Activated CD8-positive, alpha-beta memory T cell treated with anti-CD3 and anti-CD28 coated beads, Interleukin-2, amount 50 U/mL, for 1 hour (primary cell): ENCODE measurements around the gene GPR68.
A peak's percentile ranks its signal among the peaks of the same experiment; 100 is the strongest.

Source experiments
- DNase-seq: peaks from one replicate; pipeline ENCODE4 v3.0.0-alpha.2; 2020; ENCODE audit errors: extremely low read depth

Gene GPR68, protein sequence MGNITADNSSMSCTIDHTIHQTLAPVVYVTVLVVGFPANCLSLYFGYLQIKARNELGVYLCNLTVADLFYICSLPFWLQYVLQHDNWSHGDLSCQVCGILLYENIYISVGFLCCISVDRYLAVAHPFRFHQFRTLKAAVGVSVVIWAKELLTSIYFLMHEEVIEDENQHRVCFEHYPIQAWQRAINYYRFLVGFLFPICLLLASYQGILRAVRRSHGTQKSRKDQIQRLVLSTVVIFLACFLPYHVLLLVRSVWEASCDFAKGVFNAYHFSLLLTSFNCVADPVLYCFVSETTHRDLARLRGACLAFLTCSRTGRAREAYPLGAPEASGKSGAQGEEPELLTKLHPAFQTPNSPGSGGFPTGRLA

DNA sequence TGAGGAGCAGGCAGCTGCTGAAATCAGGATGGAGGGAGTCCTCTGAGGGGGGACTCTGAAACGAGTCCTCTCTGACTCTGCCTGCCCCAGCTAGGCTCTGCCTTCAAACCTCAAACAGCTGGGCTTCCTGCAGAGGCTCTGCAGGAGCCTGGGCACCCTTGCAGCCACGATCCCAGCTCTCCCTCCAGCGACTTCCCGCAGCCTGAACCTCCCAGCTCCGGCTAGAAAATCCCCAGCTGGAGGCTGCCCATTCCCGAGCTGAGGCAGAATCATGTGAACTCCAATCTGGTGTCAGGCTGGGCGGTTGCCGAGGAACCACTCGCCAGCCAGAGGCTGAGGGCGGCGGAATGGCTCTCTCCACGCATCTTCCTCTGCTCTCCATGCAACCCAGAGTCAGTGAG is at the start of gene GPR68:
GPR68 (minus strand) TSS at position 204 of the 401 bp plus-strand sequence. CDS start 9,654 bp downstream, outside the sequence.
- no peak for DNase-seq

DNA sequence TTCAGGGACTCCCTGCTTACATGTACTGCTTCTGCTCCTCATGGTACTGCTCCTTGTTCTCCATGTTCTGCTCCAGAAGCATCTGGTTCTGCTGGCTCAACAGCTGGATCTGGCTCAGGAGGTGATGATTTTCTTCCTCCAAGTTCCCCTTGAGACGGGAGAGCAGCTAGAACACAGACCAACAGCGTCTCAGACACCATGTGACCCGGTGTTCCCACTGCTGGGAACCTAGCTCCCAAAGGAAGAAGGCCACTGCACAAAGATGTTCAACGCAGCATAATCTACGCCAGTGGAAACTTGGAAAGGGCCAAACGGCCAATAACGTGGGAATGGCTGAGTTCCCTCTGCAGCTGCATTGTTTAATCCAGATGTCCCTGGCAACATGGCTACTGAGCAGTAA is 49.6 kb upstream of the GPR68 start:
- DNase-seq = no peak

DNA sequence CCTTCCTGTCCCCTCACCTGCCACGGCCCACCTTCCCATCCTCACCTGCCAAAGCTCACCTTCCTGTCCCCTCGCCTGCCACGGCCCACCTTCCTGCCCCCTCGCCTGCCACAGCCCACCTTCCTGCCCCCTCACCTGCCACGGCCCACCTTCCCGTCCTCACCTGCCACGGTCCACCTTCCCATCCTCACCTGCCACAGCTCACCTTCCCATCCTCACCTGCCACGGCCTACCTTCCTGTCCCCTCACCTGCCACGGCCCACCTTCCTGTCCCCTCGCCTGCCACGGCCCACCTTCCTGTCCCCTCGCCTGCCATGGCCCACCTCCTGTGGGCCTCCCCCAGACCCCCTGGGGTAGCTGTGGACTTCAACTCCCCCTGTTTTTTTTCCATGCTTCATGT is 48.8 kb upstream of the GPR68 start:
- DNase-seq = no peak

DNA sequence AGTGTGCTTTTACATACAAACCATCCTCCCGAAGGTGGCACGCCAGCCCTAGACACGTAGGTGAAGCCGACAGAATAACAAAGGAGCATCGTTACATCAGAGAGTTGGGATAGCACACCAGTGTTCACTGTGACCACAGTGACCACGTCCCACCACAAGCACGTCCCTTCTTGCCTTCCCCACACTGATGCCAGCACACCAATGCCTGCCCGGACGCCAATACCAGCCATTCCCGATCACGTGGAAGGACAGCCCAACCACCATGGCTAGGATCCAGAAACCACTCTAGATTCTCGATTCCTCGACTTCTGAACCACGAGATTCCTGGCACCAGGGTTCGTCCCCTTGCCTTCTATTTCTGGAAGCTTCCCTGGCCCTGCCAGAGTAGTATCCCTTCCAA is 48.0 kb upstream of the GPR68 start:
- no peak for DNase-seq

DNA sequence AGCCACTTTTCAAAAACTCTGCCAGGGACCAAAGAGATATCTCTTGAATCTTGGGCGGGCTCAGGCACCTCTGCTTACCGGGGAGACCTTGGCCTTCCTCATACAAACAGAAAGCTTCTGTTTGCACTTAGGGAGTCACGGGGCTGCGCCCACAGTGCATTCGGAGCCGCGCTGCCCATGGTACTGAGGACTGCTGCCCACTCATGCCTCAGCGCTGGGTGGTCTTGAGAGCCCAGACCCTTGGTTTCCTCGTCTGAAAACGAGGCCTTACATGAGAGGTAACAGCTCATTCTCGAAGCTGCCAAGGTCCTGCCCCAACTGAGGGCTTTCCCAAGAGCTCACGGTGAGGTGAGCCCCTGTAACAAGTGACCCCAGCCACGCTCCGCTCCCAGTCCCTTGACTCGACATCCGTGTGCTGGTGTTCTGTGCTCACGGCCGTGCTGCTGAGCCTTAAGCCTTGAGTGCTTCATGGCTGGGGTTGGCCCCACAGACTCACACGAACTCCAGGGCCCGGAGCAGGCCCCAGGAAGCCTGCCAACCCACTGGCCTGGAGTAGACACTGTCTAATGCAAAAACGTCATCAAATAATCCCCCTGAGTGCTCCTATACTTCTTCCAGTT is 47.4 kb upstream of the GPR68 start:
- DNase-seq = no peak

DNA sequence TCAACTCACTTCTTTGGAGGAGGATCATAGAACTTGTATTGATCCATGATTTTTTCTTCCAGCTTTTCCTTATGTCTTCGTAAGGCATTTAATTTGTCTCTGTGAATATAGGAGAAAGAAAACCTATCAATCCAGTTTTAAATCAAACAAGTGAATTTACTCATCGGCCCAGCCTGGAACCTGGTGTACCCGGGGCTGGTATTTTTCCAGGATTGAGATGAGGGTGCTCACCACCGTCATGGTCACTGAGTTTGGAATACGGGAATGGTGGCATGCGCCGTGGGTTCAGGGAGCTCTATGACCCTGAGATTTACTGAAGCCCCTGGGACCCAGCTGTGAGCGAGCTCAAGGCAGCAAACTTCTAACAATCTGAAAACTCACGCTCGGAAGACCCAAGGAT is 46.5 kb upstream of the GPR68 start:
- no peak for DNase-seq

DNA sequence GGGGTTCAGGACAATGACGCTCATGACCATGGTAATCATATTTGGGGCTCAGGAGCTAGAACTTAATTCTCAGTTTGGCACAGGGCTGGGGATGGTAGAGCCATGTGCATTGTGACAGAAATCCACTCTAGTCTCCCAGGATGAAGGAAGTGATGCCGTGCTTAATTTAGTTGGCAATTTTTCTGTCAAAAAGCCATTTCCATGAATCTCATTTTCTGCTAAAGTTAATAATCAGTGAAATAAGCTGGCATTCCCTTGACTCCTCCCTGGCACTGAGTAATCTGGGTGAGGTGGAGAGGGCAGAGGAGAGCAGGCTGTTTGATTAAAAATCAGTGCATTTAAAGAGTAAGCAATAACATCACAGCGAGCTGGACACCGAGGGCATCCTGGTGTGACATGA is 45.0 kb upstream of the GPR68 start:
- DNase-seq = no peak

DNA sequence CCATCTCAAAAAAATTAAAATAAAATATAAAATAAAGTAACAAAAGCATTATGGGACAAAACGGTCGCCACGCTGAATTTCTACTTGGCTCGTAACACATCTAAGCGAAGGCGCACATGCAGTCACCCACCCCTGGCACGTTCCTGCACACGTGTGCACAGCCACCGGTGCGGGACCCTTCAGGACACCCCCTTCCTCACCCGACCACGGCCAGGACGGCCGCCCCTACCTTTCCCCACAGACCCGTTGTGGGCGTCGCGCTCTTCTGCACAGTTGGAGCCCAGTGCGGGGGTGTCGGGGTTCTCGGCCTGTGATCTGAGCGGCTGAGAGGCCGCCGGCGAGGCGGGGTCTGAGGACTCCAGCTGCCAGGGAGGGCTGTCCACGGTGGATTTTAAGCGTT is 44.4 kb upstream of the GPR68 start:
- DNase-seq = no peak

DNA sequence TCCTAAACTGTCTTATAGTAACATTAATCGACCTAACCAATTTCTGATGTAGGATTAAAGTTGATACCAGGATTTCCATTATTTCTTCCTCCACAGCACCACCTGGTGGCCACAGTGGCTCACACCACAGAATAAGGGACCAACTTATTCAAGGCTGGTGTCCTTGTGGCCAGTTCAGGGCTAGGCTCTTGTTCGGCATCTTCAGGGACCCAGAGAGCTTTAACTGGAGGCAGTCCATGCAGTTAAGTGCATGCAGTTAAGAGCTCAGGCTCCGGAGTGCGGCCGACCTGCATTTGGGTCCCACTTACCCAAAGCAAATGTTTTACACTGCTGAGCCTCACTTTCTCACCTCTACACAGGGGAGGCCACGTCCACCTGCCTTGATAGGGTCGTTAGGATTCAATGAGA is 42.0 kb upstream of the GPR68 start:
- DNase-seq = peak; percentile 41

DNA sequence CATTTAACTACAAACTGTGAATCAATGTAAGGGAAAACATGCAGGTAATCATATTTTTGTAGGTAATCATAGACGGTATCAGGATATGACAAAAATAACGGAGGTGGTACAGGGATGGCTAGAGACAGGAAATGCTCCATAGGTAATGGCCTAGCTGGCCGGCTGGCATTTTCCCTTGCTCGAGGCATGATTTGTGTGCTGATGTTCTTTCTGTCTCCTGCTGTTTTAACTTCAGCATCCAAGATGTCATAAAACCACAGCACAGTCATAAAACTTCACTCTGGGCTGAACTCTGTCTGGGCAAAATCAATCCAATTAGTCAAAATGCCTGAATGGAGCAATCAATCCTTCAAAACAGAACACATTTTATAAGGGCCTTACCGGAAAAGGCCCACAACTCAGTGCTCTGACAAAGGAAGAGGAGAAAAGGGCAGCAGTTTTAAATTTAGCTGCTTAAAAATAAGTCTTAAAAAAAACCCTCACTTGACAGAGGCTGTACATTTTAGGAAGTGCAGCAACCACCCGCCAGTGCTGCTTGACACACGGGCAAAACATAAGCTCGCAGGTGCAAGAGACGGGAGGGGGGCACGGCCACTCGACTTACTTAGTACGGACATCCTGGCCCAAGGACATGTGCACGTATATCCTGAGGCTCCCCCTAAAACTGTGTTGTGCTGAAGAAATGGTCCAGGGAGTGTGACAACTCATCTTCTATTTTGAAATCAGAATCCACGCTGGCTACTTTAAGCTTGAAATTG is 40.5 kb upstream of the GPR68 start:
- DNase-seq = no peak

DNA sequence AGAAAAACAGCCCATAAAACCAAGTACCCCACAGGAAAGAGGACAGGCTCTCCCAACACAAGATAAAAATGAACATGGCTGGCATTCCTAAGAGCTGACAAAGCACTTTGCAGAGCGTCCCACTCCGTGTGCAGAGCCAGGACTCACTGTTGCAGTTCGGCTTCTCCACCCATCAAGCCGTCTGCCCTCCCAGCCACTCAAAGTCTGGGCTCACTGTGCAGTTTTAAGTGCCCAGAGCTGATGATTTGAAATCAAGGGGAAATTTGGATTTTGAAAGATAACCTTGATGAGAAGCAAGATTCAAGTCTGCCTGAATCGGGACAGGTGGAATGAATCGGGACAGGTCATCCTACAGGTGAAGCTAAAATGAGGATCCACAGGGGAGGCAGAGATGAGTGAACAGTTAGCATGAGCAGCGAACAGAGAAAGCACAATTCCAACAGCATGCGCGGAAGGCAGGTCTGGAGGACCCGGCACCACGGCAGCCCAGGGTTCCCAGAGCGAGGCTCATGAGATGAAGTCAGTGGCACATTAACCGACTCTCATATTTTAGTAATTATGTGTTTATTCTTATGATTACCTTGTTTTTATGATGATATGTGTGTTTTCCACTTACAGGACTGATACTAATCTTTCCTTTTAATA is 39.8 kb upstream of the GPR68 start:
- DNase-seq = no peak

DNA sequence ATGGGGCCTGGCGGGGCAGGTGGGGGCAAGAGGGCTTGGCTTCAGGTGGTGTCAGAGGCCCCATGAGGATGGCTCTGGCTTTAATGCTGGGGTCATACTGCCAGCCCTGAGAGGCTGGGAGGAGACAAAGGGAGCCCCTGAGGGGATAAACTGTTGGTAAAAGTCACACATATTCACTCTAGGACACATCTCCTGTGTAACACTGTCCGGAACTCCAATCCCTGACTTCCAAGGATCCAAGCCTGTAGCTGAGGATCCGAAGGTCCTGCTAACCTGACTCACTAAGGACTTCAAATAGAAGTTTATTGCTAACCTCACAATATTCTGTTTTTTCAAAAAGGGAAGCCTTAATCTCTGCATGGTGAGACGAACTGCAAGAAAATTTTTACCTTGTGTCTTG is 39.2 kb upstream of the GPR68 start:
- no peak for DNase-seq

DNA sequence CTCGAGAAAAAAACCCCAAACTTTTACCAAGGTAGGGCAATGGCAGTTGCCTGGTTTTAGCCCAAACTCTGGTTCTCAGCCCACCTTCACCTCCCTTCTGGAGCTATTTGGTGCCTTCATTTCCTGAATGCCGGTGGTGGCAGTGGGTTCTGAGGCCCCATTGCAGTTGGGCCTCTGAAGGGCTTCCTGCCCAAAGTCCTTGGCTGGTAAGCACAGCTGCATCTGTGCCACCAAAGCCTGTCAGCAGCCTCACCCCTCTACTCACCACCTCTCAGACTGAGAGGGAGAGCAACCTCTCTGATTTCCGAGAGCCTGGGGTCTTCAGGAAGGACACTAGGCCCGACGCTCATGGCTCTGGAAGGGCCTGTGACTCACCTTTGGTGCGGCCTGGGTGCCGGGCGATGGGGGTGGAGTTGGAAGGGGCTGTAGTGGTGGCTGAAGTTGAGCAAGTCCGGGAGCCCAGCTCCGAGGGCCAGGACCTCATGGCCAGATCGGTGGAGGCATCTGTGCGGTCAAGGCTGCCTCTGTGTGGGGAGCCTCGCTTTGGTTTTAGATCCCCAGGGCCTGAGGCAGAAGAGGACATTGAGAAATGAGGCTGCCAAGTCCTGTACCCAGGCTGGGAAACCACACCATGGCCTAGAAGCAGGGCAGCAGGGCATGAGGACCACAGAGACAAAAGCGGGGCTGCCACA is 38.6 kb upstream of the GPR68 start:
- DNase-seq = no peak

DNA sequence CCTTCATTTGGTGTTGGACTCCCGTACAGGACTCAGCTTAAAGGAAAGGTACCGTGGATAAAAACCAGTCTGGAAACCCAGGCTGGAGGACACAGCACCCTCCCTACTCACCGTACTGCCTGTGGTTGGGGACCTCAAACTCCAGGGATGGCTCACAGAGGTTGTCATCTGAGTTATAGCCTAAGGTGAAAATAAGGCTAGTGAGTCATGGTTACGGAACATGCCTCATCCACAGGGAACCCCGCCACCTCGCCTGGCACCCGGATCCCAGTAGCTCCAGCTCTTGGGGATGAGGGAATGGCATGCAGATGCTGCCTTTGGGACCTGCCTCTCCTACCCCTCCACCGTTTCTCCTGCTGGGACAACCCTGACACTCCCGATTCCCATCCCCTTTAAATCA is 36.8 kb upstream of the GPR68 start:
- DNase-seq = no peak

DNA sequence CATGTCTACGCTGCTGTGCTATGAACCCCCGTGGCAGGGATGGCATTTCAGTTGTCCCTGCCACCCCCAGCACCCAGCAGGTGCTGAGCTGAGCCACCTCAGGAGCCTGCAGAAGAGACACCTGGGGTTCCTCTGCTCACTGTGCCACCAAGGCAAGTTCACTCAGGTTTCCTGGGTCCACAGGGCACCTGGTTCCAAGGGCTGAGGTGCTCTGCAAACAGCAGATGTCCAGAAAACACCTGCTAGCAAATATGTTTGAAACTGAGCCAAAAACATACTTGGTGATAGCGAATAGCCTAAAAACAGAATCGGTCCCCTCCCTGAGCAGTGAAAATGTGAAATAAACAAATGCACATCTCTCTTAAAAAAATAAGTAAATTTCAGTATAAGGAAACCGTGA is 35.6 kb upstream of the GPR68 start:
- no peak for DNase-seq

DNA sequence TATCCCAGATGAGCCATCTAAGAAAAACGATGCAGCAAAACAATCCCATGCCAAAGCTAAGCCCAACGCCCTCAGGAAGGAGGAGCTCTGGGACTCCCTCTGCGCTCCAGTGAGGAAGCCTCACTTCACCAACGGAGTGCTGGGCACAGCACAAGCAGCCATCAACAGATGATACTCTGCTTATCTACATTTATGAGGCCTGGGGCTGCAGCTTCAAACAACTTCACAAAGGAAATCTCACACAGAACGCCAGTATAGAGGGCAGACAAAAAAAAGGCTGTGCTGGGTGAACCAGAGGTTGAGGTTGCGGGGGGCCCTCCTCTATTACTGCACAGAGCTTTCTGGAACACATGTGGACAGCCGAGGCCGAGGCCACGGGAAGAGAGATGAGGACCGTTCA is 34.9 kb upstream of the GPR68 start:
- no peak for DNase-seq

DNA sequence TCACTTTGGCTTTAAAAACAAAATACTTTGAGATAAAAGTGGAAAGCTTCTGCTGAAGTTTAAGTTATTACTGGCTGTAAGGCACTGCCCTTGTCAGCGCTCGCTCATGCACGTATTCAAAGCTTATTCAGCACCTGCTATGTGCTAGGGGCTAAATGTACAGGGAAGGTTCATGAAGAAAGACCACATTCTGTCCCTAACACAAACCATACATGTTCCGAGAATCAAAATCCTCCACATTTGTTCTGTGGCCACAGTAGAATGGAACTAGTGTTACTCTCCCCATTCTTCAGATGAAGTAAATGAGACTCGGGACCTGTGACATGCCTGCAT is 33.8 kb upstream of the GPR68 start:
- no peak for DNase-seq

DNA sequence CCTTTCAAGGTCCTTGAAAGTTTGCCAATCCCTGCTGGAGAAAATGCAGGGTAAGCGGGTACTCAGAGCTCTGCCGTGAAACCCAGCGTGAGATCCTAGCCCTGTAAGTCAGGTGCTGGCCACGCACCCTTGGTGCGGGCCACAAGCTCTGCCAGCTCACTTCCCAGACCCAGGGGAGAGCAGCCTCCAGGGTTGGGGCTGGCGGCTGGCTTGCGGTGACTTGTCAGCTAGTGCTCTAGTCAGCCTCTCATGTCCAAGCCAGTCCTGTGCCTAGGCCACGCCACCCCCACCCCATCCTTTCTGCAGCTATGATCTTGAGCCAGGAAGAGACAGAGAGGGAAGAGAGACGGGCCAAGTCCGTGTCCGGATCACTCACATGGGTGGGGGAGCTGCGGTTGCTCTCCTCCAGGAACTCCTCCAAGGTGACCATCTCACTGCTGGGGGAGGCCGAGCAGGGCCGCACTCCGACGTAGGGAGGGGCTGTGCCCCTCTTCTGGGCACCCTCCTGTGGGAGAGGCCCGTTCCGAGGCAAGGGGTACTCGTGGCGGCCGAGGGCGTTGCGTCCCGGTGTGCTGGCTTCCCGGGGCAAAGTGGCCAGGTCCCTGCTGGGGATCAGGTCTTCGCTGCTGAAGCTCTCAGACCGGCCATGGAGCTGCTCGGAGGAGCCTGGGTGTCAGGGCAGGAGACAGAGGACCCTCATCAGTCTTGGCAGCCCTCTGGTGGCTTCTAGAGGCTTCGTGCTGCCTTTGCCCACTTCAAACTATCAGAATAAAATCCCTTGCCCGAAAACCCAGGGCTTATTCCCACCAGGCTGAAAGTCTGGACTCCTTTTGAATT is 33.3 kb upstream of the GPR68 start:
- DNase-seq = no peak

DNA sequence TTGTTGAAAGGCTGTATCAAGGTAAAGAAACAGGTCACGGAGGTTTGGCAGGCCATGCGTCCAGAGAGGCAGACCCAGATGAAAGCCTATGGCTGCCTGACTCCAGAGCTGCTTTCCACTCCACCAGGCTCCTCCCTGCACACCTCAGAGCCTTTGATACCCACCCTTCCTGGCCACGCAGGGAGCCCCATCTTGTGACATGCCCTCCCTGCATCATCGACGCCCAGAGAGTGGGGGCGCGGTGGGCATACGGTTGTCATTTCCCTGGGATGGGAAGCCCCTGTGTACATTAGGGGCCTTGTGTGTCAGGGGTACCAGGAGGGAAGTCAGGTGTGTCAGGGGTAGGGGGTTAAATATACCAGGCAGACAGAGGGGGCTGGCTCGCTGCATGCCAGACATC is 30.3 kb upstream of the GPR68 start:
- DNase-seq = no peak

DNA sequence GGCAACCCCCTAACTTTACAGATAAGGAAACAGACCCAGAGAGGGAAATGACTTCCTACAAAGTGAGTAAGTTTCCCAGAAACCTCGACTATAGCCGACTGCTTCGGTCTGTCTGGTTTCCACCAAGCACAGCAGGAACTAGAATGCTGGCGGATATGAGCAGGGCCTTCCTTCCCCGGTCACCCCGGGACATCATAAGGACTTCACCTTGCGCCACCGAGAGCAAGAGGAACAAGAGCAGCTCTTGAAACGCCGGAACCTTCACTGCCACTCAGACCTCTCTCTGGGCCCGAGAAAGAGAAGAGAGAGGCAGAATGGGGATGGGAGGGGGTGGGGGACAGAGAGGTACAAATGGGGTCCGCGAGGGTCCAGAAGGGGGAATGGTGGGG is 29.4 kb upstream of the GPR68 start:
- no peak for DNase-seq

DNA sequence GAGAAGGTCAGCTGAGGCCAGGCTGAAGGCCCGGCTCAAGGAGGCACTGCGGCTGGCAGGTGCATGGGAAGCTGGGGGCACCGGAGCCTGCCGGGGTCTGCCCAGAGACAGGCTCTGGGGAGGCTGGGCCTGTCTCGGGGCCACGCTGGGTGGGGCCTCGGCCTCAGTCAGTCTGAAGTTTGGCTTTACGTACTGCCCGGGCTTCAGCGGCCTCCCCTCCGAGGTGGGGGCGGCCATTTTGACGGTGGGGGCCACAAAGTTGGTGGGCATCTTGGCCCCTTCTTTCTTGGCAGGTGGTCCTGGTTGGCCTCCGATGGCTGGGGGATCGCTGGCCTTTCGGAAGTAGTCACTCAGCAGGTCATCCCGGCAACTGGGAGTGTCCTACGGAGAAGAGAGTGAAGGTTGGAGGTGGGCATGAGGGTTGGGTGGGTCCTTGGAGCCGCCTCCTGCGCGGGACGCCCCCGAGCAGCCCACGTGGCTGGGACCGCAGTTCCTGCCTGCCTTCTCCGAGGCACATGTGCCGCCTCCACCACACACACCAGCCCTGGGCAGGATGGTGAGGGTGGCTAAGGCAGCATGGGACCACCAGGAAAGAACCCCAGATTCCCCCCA is 28.9 kb upstream of the GPR68 start:
- DNase-seq = no peak
